ENCODE measurements around the gene MLF2.
"Not testable (repeated sequence)": the region's sequence is repeated elsewhere in the genome, so short reads cannot be mapped to it uniquely, and the experiment has no call there.

Gene MLF2

GRCh38 chr12:6734506-6735387 lies 18.2 kb downstream of the MLF2 start:
- no peak for DNase-seq (ENCODE audit: low read depth)

- no peak for DNase-seq (ENCODE audit: low read depth)
These were observed 22.8 kb downstream of the MLF2 start for GRCh38 chr12:6730169-6730568.

- no peak for DNase-seq (ENCODE audit: low read depth)
These were observed 23.8 kb downstream of the MLF2 start for GRCh38 chr12:6729186-6729585.

GRCh38 chr12:6725350-6725749 lies 27.6 kb downstream of the MLF2 start:
- DNase-seq (ENCODE audit: low read depth) = no peak

GRCh38 chr12:6724409-6724797 lies 28.5 kb downstream of the MLF2 start:
- no peak for DNase-seq (ENCODE audit: low read depth)

- DNase-seq (ENCODE audit: low read depth) = peak; percentile 80
These were observed 29.1 kb downstream of the MLF2 start, which contains the start of gene COPS7A for GRCh38 chr12:6723607-6724408. Gene COPS7A, plus strand, starts transcription at chr12:6724046. Its CDS starts 611 bp downstream, at chr12:6724657.

GRCh38 chr12:6722863-6723262 lies 30.1 kb downstream of the MLF2 start:
- DNase-seq (ENCODE audit: low read depth) = no peak

GRCh38 chr12:6716874-6717437 lies 36.0 kb downstream of the MLF2 start:
- no peak for DNase-seq (ENCODE audit: low read depth)

- not testable (repeated sequence) for DNase-seq (ENCODE audit: low read depth)
These were observed 36.7 kb downstream of the MLF2 start for GRCh38 chr12:6716031-6716873.

- no peak for DNase-seq (ENCODE audit: low read depth)
These were observed 44.0 kb downstream of the MLF2 start for GRCh38 chr12:6708960-6709394.

GRCh38 chr12:6708351-6708750 lies 44.6 kb downstream of the MLF2 start:
- not testable (repeated sequence) for DNase-seq (ENCODE audit: low read depth)

- DNase-seq (ENCODE audit: low read depth) = no peak
These were observed 49.3 kb downstream of the MLF2 start for GRCh38 chr12:6703631-6704030.

GRCh38 chr12:6701078-6701768 lies 51.7 kb downstream of the MLF2 start:
- DNase-seq (ENCODE audit: low read depth) = no peak

- peak; percentile 32 for DNase-seq (ENCODE audit: low read depth)
These were observed 52.3 kb downstream of the MLF2 start, which contains the start of gene PIANP for GRCh38 chr12:6700646-6701051. Gene PIANP, minus strand, starts transcription at chr12:6700815. Its CDS starts 2,754 bp downstream, at chr12:6698061.

- no peak for DNase-seq (ENCODE audit: low read depth)
These were observed 52.8 kb downstream of the MLF2 start for GRCh38 chr12:6699989-6700645.

- DNase-seq (ENCODE audit: low read depth) = no peak
These were observed 53.5 kb downstream of the MLF2 start for GRCh38 chr12:6699259-6699988.

GRCh38 chr12:6698352-6699046 lies 54.4 kb downstream of the MLF2 start:
- no peak for DNase-seq (ENCODE audit: low read depth)
